Left ventricle myocardium inferior (tissue), 1 donor: Measurements from ENCODE around the gene IFT122. TPM values are rescaled to one million over a fixed set of nuclear protein-coding genes. Genes with fewer than 3 reads are reported as not detected.

Experiments used
- DNase-seq: peaks from one replicate; pipeline ENCODE4 v3.0.0-alpha.2; 2020
- H3K27ac ChIP-seq: fragments of 200-600 bp; replicated peaks from 2 replicates; pipeline ENCODE4 v1.8.0; 2021
- H3K27me3 ChIP-seq: fragments of 200-600 bp; 2 replicates; pipeline ENCODE4 v1.8.0; 2021; ENCODE audit warnings: low read depth
- H3K36me3 ChIP-seq: fragments of 200-600 bp; 2 replicates; pipeline ENCODE4 v1.8.0; 2021
- H3K4me1 ChIP-seq: fragments of 200-600 bp; 2 replicates; pipeline ENCODE4 v1.8.0; 2021
- H3K4me3 ChIP-seq: fragments of 200-600 bp; 2 replicates; pipeline ENCODE4 v1.8.0; 2021; ENCODE audit warnings: mild to moderate bottlenecking, moderate library complexity
- H3K9me3 ChIP-seq: fragments of 200-600 bp; replicated peaks from 2 replicates; pipeline ENCODE4 v1.8.0; 2021
- intact Hi-C: fragments of 100-400 bp; cut with micrococcal nuclease; formaldehyde crosslinking; loops from one replicate; pipeline ENCODE4 v1.11.0; 2022
- total RNA-seq: library from RNA; stranded (reverse); fragmentation: NEBNext Ultra II Directional; extraction: Animal tissue kit (Norgen Biotek cat#: 25700); gene quantifications from one replicate; pipeline ENCODE4 v1.2.1, GENCODE V29; 2021
- TF ChIP-seq, protein P1 (sequence below): fragments of 200-600 bp; IDR thresholded peaks from 2 replicates; pipeline ENCODE4 v1.8.0; 2021; ENCODE audit warnings: antibody characterized with exemption, mild to moderate bottlenecking, borderline replicate concordance
- donor health status: DM: no; HTN: yes; CAD: no; lungs with severe emphysema.

The IFT122 gene
- total RNA-seq, 1 donor from 2014 or later = 16.5 TPM

GRCh38 chr3:129522953-129523352 lies 82.9 kb downstream of the IFT122 start:
- Histone ChIP-seq H3K27me3 (no peaks in the 10 kb centered on the region), H3K4me3 (no peak overlapping the region), H3K27ac (no peak overlapping the region), H3K9me3 (no peaks in the 10 kb centered on the region), H3K4me1 (no peaks in the 10 kb centered on the region), H3K36me3 (peaks cover 11% of the 10 kb centered on the region)
- TF ChIP-seq, protein P1, sequence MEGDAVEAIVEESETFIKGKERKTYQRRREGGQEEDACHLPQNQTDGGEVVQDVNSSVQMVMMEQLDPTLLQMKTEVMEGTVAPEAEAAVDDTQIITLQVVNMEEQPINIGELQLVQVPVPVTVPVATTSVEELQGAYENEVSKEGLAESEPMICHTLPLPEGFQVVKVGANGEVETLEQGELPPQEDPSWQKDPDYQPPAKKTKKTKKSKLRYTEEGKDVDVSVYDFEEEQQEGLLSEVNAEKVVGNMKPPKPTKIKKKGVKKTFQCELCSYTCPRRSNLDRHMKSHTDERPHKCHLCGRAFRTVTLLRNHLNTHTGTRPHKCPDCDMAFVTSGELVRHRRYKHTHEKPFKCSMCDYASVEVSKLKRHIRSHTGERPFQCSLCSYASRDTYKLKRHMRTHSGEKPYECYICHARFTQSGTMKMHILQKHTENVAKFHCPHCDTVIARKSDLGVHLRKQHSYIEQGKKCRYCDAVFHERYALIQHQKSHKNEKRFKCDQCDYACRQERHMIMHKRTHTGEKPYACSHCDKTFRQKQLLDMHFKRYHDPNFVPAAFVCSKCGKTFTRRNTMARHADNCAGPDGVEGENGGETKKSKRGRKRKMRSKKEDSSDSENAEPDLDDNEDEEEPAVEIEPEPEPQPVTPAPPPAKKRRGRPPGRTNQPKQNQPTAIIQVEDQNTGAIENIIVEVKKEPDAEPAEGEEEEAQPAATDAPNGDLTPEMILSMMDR = no peak
- intact Hi-C loops = no loop called here
- DNase-seq = no peak

DNA sequence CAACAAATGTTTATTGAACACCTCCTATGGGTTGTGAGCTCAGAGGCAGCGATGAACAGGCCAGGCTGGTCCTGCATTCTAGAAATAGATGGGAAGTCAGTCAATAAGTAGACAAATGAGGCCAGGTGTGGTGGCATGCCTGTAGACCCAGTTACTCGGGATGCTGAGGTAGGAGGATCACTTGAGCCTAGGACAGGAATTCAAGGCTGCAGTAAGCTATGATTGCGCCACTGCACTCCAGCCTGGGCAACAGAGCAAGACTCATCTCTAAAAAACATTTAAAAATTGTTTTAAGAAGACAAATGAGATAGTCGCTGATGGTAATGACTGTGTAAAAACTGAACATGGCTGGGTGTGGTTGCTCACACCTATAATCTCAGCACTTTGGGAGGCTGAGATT lies 84.1 kb downstream of the IFT122 start:
- H3K27ac ChIP-seq = no peak overlapping the region
- H3K4me1 ChIP-seq = no peaks in the 10 kb centered on the region
- TF ChIP-seq, protein P1 = no peak
- H3K36me3 ChIP-seq = peaks cover 2% of the 10 kb centered on the region
- DNase-seq = no peak
- H3K27me3 ChIP-seq = no peaks in the 10 kb centered on the region
- H3K4me3 ChIP-seq = no peak overlapping the region
- intact Hi-C loops = no loop called here
- H3K9me3 ChIP-seq = no peaks in the 10 kb centered on the region

DNA sequence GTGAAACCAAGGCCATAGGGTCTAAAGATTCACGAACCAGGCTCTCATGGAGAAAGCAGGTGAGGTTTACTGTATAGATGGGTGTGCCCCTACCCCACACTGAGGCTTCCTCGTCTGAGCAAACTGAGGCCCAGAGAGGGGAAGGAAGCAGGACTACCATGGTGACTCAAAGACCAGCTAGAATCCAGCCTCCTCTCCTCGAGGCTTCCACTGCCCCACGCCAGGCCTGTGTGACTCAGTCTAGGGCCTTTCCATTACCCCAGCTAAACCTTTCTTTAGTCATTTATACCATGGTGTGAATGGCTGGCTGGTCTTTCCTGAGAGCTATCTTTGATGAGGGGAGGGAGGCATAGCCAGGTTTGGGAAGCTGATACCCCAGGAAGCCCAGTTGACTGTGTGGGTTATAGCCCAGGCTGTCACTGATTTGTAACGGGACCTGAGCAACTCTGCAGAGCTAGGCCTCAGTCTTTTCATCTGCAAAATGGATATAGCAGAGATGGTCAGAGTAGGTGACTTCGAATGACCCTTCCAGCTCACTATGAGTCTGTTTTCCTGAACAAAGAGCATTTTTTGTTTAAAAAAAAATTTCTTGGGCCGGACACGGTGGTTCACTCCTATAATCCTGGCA lies 85.4 kb downstream of the IFT122 start:
- H3K36me3 ChIP-seq = no peaks in the 10 kb centered on the region
- no peak overlapping the region for H3K27ac ChIP-seq
- H3K9me3 ChIP-seq = no peaks in the 10 kb centered on the region
- no peak overlapping the region for H3K4me3 ChIP-seq
- DNase-seq = no peak
- TF ChIP-seq, protein P1 = no peak
- intact Hi-C loops = no loop called here
- H3K4me1 ChIP-seq = peaks cover 10% of the 10 kb centered on the region
- H3K27me3 ChIP-seq = no peaks in the 10 kb centered on the region

- no peak overlapping the region for H3K4me3 ChIP-seq
- H3K27ac ChIP-seq = no peak overlapping the region
- no peaks in the 10 kb centered on the region for H3K36me3 ChIP-seq
- H3K9me3 ChIP-seq = no peaks in the 10 kb centered on the region
- peaks cover 10% of the 10 kb centered on the region for H3K4me1 ChIP-seq
- no peaks in the 10 kb centered on the region for H3K27me3 ChIP-seq
- intact Hi-C loops = no loop called here
- no peak for DNase-seq
- TF ChIP-seq, protein P1 = no peak
Observed at GRCh38 chr3:129526121-129526900, 86.3 kb downstream of the IFT122 start.

DNA sequence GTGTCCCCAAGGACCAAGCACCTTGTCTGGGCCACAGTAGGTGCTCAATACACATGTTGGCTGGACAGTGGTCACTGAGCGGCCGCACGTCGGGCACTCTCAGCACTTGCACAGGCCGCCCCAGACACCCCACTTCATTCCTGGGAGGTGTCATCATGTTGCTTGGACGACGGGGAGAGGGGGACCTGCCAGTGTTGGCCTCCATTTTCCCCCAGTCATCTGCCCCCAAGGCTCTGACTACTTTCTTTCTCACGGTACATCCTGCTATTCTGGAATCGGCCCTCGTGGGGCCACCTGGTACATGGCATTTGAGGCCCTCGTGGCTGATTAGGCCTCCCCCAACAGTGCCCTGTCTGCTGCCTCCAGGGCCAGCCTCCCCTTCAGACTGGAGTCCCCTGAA lies 87.2 kb downstream of the IFT122 start:
- Histone ChIP-seq H3K27me3 (no peaks in the 10 kb centered on the region), H3K27ac (no peak overlapping the region), H3K4me3 (no peak overlapping the region), H3K36me3 (no peaks in the 10 kb centered on the region), H3K9me3 (no peaks in the 10 kb centered on the region), H3K4me1 (peaks cover 10% of the 10 kb centered on the region)
- intact Hi-C loops = no loop called here
- TF ChIP-seq, protein P1 = no peak
- DNase-seq = no peak
